ENCODE results near the gene SEC61A2.

- TF ChIP-seq POLR2A (IDR thresholded peaks at IDR 0.05; ENCODE audit: low read depth) (no peak), EP300 (IDR thresholded peaks at IDR 0.05) (no peak)
- TF ChIP-seq, protein P1, sequence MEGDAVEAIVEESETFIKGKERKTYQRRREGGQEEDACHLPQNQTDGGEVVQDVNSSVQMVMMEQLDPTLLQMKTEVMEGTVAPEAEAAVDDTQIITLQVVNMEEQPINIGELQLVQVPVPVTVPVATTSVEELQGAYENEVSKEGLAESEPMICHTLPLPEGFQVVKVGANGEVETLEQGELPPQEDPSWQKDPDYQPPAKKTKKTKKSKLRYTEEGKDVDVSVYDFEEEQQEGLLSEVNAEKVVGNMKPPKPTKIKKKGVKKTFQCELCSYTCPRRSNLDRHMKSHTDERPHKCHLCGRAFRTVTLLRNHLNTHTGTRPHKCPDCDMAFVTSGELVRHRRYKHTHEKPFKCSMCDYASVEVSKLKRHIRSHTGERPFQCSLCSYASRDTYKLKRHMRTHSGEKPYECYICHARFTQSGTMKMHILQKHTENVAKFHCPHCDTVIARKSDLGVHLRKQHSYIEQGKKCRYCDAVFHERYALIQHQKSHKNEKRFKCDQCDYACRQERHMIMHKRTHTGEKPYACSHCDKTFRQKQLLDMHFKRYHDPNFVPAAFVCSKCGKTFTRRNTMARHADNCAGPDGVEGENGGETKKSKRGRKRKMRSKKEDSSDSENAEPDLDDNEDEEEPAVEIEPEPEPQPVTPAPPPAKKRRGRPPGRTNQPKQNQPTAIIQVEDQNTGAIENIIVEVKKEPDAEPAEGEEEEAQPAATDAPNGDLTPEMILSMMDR (IDR thresholded peaks at IDR 0.05): no peak
Observed at GRCh38 chr10:12186323-12186722, 56.8 kb downstream of the SEC61A2 start.

All from esophagus muscularis mucosa (tissue), 4 donors.